Measurements from ENCODE around the gene FOXJ1. TPM values are rescaled to one million over a fixed set of nuclear protein-coding genes. Genes with fewer than 3 reads are reported as not detected.
A peak's percentile ranks its signal among the peaks of the same experiment; 100 is the strongest.

FOXJ1 gene
- total and polyA plus RNA-seq, 2 of the 13 experiments (the other 11 are each of a cell fraction or from before 2014, with no cell fraction given): 0.98 to 1.6 TPM

DNA sequence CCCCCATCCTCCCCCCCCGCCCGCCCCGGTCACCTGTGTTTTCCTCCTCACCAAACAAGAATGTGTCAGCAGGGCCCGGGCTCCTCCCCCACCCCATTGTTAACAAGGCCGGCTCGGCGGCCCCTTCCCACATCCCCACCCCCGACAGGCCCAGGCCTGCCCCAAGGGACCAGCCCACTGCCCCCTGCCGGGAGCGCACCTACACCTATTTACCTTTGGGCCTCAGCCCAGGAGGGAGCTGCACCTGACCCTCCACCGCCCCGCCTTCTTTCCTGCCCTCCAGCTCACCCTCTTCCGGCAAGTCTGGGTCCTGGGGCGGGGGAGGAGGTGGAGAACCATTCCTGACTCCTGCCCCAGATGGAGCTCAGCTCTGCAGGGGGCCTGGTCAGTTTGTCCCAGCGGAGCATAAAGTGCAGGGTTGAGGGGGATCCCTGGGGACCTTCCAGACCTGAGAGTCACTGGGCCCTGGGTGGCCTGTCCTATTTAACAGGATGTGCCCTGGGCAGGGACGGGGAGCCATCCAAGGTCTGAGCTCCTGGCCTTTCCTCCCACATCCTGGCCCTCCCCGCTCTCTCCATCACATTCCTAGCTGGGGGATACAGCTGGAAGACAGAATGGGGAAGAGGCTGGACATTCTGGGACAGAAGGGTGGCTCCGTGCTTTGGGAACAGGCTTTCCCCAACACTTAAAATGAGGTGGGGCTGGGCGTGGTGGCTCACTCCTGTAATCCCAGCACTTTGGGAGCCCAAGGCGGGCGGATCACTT lies 8.3 kb downstream of the FOXJ1 start (continued):
- TF ChIP-seq MED1 (CRISPR knock-in tag; IDR thresholded peaks at IDR 0.05) (peak; percentile 72), ZBTB2 (CRISPR knock-in tag; IDR thresholded peaks at IDR 0.05; ENCODE audit: low read depth) (no peak), ARID3A (IDR thresholded peaks at IDR 0.05; ENCODE audit: low read depth, low read length) (no peak), MLLT10 (CRISPR knock-in tag; IDR thresholded peaks at IDR 0.05) (no peak), CEBPB (IDR thresholded peaks at IDR 0.05; ENCODE audit: borderline replicate concordance, low read depth, low read length) (no peak), ZSCAN21 (CRISPR knock-in tag; IDR thresholded peaks at IDR 0.05; ENCODE audit: borderline replicate concordance) (peak; percentile 69; the same call in 1 of the 2 replicates), FIP1L1 (IDR thresholded peaks at IDR 0.05; ENCODE audit: borderline replicate concordance, insufficient read depth, low read depth, low read length) (no peak), ZFY (CRISPR knock-in tag; IDR thresholded peaks at IDR 0.05) (peak; percentile 47), ZZZ3 (CRISPR knock-in tag; IDR thresholded peaks at IDR 0.05; ENCODE audit: borderline replicate concordance) (no peak), NFKB2 (CRISPR knock-in tag; IDR thresholded peaks at IDR 0.05; ENCODE audit: borderline replicate concordance) (no peak), ZNF382 (CRISPR knock-in tag; IDR thresholded peaks at IDR 0.05; ENCODE audit: borderline replicate concordance) (no peak), GPN1 (CRISPR knock-in tag; IDR thresholded peaks at IDR 0.05; ENCODE audit: borderline replicate concordance) (no peak), ZFYVE20 (CRISPR knock-in tag; IDR thresholded peaks at IDR 0.05; ENCODE audit: borderline replicate concordance, low read depth) (no peak), ZKSCAN5 (CRISPR knock-in tag; IDR thresholded peaks at IDR 0.05) (no peak), ZNF629 (CRISPR knock-in tag; conservative IDR thresholded peaks at IDR 0.05) (no peak), KAT2B (IDR thresholded peaks at IDR 0.05; ENCODE audit: borderline replicate concordance, low read depth, low read length) (no peak), DR1 (CRISPR knock-in tag; IDR thresholded peaks at IDR 0.05) (no peak), GTF3A (CRISPR knock-in tag; conservative IDR thresholded peaks at IDR 0.05) (no peak), RELA (CRISPR knock-in tag; IDR thresholded peaks at IDR 0.05) (no peak), ZNF747 (CRISPR knock-in tag; IDR thresholded peaks at IDR 0.05; ENCODE audit: borderline replicate concordance) (no peak), YEATS4 (CRISPR knock-in tag; IDR thresholded peaks at IDR 0.05; ENCODE audit: borderline replicate concordance) (no peak), ZNF251 (CRISPR knock-in tag; IDR thresholded peaks at IDR 0.05) (no peak)
- TF ChIP-seq, protein P1, sequence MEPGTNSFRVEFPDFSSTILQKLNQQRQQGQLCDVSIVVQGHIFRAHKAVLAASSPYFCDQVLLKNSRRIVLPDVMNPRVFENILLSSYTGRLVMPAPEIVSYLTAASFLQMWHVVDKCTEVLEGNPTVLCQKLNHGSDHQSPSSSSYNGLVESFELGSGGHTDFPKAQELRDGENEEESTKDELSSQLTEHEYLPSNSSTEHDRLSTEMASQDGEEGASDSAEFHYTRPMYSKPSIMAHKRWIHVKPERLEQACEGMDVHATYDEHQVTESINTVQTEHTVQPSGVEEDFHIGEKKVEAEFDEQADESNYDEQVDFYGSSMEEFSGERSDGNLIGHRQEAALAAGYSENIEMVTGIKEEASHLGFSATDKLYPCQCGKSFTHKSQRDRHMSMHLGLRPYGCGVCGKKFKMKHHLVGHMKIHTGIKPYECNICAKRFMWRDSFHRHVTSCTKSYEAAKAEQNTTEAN (CRISPR knock-in tag; conservative IDR thresholded peaks at IDR 0.05): no peak
- TF ChIP-seq, protein P2, sequence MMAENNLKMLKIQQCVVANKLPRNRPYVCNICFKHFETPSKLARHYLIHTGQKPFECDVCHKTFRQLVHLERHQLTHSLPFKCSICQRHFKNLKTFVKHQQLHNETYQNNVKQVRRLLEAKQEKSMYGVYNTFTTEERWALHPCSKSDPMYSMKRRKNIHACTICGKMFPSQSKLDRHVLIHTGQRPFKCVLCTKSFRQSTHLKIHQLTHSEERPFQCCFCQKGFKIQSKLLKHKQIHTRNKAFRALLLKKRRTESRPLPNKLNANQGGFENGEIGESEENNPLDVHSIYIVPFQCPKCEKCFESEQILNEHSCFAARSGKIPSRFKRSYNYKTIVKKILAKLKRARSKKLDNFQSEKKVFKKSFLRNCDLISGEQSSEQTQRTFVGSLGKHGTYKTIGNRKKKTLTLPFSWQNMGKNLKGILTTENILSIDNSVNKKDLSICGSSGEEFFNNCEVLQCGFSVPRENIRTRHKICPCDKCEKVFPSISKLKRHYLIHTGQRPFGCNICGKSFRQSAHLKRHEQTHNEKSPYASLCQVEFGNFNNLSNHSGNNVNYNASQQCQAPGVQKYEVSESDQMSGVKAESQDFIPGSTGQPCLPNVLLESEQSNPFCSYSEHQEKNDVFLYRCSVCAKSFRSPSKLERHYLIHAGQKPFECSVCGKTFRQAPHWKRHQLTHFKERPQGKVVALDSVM (CRISPR knock-in tag; IDR thresholded peaks at IDR 0.05): no peak
